ENCODE results near the gene ZW10. TPM values are rescaled to one million over a fixed set of nuclear protein-coding genes. Genes with fewer than 3 reads are reported as not detected.
A peak's percentile ranks its signal among the peaks of the same experiment; 100 is the strongest.

The ZW10 gene
- total and polyA plus RNA-seq, 2 donors (not counting 1 experiment from before 2014, with no cell fraction given): 4.8 to 11.9 TPM

DNA sequence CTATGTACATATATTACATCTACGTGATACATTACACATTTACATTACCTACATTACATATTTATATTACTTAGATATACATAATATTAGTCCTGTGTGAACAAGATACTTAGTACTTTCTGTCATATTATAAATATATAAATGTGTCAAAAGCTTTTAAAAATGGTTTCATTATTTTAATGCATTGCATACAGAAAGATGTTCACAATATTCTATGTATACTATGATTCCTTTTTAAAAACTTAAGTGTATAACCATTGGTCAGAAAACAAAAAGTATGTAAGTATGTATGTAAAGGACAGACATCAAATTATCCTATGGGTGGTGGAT is 647 bp upstream of the ZW10 start:
- Mint-ChIP-seq H3K4me1 (peaks cover 24% of the 10 kb centered on the region), H3K4me3 (peak overlapping the region; percentile 97), H3K27ac (peak overlapping the region; percentile 94), H3K27me3 (peaks cover 10% of the 10 kb centered on the region), H3K9me3 (ENCODE audit: insufficient read depth) (no peaks in the 10 kb centered on the region)
- Histone ChIP-seq H3K79me2 (ENCODE audit: control insufficient read depth, insufficient read depth, low read length) (peaks cover 35% of the 10 kb centered on the region), H3K9me3 (ENCODE audit: control extremely low read depth in 1 of 3, control insufficient read depth in 2 of 3, insufficient read depth in 1 of 3, low read length in 2 of 3) (no peaks in the 10 kb centered on the region), H4K20me1 (ENCODE audit: control insufficient read depth, insufficient read depth, low read length, poor library complexity, severe bottlenecking) (no peaks in the 10 kb centered on the region), H2AFZ (ENCODE audit: insufficient read depth, low read depth, low read length, poor library complexity, severe bottlenecking) (peak overlapping the region; percentile 93), H3K27me3 (replicated peaks in 1 of 4; ENCODE audit: control extremely low read depth in 1 of 4, control insufficient read depth in 3 of 4, insufficient read depth in 4 of 4, low read length in 3 of 4) (peaks cover 0 to 2% (median 0%) of the 10 kb centered on the region in 4 experiments), H3K9ac (ENCODE audit: low read length) (peak overlapping the region; percentile 85), H3K4me3 (ENCODE audit: control extremely low read depth in 1 of 5, extremely low read depth in 1 of 5, insufficient read depth in 1 of 5, low read depth in 2 of 5, low read length in 4 of 5) (peak overlapping the region; percentile 78 to 99 (median 88)), H3K27ac (ENCODE audit: low read length in 2 of 2) (peak overlapping the region in 1 of 2 donors; percentile 79), H3K4me2 (replicated peaks; ENCODE audit: low read depth, low read length, poor library complexity, severe bottlenecking) (peak overlapping the region; percentile 80), H3K4me1 (ENCODE audit: control insufficient read depth in 2 of 2, insufficient read depth in 2 of 2, low read length in 2 of 2) (peaks cover 0 to 12% of the 10 kb centered on the region in 2 donors), H3K36me3 (replicated peaks in 1 of 2; ENCODE audit: control extremely low read depth in 1 of 2, control insufficient read depth in 1 of 2, extremely low read depth in 1 of 2, insufficient read depth in 2 of 2, low read length in 1 of 2) (peaks cover 2 to 6% of the 10 kb centered on the region in 2 experiments)
- CTCF ChIA-PET: interaction anchor here (0.5 to 1.6 kb wide), 5 partner anchors 8 to 1874 kb away, joined by 3 to 5 read pairs (median 4); no protein-coding TSS in a partner anchor
- POLR2A ChIA-PET: no interaction called here
- intact Hi-C loops (cut with micrococcal nuclease): loop anchor here (2.0 kb wide), 2 partner anchors 1483 to 1547 kb away; partner anchors contain the start of gene PTS
- TF ChIP-seq, protein P1, sequence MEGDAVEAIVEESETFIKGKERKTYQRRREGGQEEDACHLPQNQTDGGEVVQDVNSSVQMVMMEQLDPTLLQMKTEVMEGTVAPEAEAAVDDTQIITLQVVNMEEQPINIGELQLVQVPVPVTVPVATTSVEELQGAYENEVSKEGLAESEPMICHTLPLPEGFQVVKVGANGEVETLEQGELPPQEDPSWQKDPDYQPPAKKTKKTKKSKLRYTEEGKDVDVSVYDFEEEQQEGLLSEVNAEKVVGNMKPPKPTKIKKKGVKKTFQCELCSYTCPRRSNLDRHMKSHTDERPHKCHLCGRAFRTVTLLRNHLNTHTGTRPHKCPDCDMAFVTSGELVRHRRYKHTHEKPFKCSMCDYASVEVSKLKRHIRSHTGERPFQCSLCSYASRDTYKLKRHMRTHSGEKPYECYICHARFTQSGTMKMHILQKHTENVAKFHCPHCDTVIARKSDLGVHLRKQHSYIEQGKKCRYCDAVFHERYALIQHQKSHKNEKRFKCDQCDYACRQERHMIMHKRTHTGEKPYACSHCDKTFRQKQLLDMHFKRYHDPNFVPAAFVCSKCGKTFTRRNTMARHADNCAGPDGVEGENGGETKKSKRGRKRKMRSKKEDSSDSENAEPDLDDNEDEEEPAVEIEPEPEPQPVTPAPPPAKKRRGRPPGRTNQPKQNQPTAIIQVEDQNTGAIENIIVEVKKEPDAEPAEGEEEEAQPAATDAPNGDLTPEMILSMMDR (IDR thresholded peaks at IDR 0.05): peak; percentile 53
- TF ChIP-seq EZH2 (IDR thresholded peaks at IDR 0.05; ENCODE audit: borderline replicate concordance, insufficient read depth, low read depth, low read length, poor library complexity, severe bottlenecking): no peak
- DNase-seq (no peak), ATAC-seq (ENCODE audit: low read depth) (no peak)
- no CpG with 5 or more reads among the region's 1 CpG for WGBS (ENCODE audit: insufficient coverage)

DNA sequence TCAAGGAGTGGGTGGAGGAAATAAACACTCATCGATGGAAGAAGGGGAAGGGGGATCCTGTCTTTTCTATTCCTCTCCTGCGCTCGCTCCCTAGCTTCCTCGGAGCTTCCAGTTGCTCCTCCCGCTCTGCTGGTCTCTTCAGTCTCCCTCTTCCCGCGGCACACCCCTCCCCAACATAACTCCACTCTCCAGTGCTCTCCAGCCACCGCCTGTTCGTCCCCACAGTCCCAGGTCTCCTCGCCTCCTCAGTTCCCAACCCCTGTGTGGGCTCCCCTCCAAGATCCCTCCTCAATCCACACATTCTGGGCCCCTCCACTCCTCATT is 438 bp downstream of the ZW10 start:
- H3K27ac ChIP-seq (ENCODE audit: low read length in 2 of 2): peak overlapping the region; percentile 55 to 79
- peaks cover 40% of the 10 kb centered on the region for H3K79me2 ChIP-seq (ENCODE audit: control insufficient read depth, insufficient read depth, low read length)
- TF ChIP-seq, protein P1 (IDR thresholded peaks at IDR 0.05): no peak
- no peak for TF ChIP-seq EZH2 (IDR thresholded peaks at IDR 0.05; ENCODE audit: borderline replicate concordance, insufficient read depth, low read depth, low read length, poor library complexity, severe bottlenecking)
- intact Hi-C loops (cut with micrococcal nuclease): loop anchor here (1.0 to 2.0 kb wide), 5 partner anchors 67 to 1686 kb away; partner anchors contain the start of genes C11orf71, RBM7, REXO2 and SDHD
- DNase-seq (no peak), ATAC-seq (ENCODE audit: low read depth) (no peak)
- H3K4me1 ChIP-seq (ENCODE audit: control insufficient read depth in 2 of 2, insufficient read depth in 2 of 2, low read length in 2 of 2): peaks cover 0 to 12% of the 10 kb centered on the region in 2 donors
- peak overlapping the region; percentile 85 for H3K9ac ChIP-seq (ENCODE audit: low read length)
- H3K27ac Mint-ChIP-seq: peak overlapping the region; percentile 94
- H3K9me3 Mint-ChIP-seq (ENCODE audit: insufficient read depth): no peaks in the 10 kb centered on the region
- H3K4me3 ChIP-seq (ENCODE audit: control extremely low read depth in 1 of 5, extremely low read depth in 1 of 5, insufficient read depth in 1 of 5, low read depth in 2 of 5, low read length in 4 of 5): peak overlapping the region; percentile 78 to 99 (median 88)
- peaks cover 24% of the 10 kb centered on the region for H3K4me1 Mint-ChIP-seq
- ChIA-PET POLR2A (no interaction called here), CTCF (interaction anchor here (0.6 to 1.7 kb wide), 6 partner anchors 9 to 204 kb away, joined by 3 to 8 read pairs (median 4); no protein-coding TSS in a partner anchor)
- H3K4me3 Mint-ChIP-seq: peak overlapping the region; percentile 97
- 2% methylated on average over 9 of the region's 10 CpGs for WGBS (ENCODE audit: insufficient coverage)
- peak overlapping the region; percentile 93 for H2AFZ ChIP-seq (ENCODE audit: insufficient read depth, low read depth, low read length, poor library complexity, severe bottlenecking)
- H3K27me3 Mint-ChIP-seq: peaks cover 8% of the 10 kb centered on the region
- H3K27me3 ChIP-seq (replicated peaks in 1 of 4; ENCODE audit: control extremely low read depth in 1 of 4, control insufficient read depth in 3 of 4, insufficient read depth in 4 of 4, low read length in 3 of 4): peaks cover 0 to 2% (median 0%) of the 10 kb centered on the region in 4 experiments
- no peaks in the 10 kb centered on the region for H3K9me3 ChIP-seq (ENCODE audit: control extremely low read depth in 1 of 3, control insufficient read depth in 2 of 3, insufficient read depth in 1 of 3, low read length in 2 of 3)
- peak overlapping the region; percentile 80 for H3K4me2 ChIP-seq (replicated peaks; ENCODE audit: low read depth, low read length, poor library complexity, severe bottlenecking)
- H4K20me1 ChIP-seq (ENCODE audit: control insufficient read depth, insufficient read depth, low read length, poor library complexity, severe bottlenecking): no peaks in the 10 kb centered on the region
- H3K36me3 ChIP-seq (replicated peaks in 1 of 2; ENCODE audit: control extremely low read depth in 1 of 2, control insufficient read depth in 1 of 2, extremely low read depth in 1 of 2, insufficient read depth in 2 of 2, low read length in 1 of 2): peaks cover 2 to 12% of the 10 kb centered on the region in 2 experiments
